Measurements from ENCODE around the gene KIRREL3. TPM values are rescaled to one million over a fixed set of nuclear protein-coding genes. Genes with fewer than 3 reads are reported as not detected.

The KIRREL3 gene
- total RNA-seq, 2 donors from 2014 or later = 0.28 TPM; not detected in 1

GRCh38 chr11:126469311-126469710 is 531.3 kb downstream of the KIRREL3 start:
- H3K4me3 ChIP-seq = no peak overlapping the region
- 95% methylated on average over 7 of the region's 7 CpGs for WGBS
- no peaks in the 10 kb centered on the region for H3K36me3 ChIP-seq
- intact Hi-C loops (cut with DNase I) = no loop called here
- no peak for DNase-seq (ENCODE audit: low spot score)
- H3K4me1 ChIP-seq (replicated peaks) = peaks cover 9% of the 10 kb centered on the region
- H3K27ac ChIP-seq = no peak overlapping the region
- H3K27me3 ChIP-seq (replicated peaks; ENCODE audit: insufficient read depth) = no peaks in the 10 kb centered on the region
- H3K9me3 ChIP-seq = no peaks in the 10 kb centered on the region
- TF ChIP-seq POLR2A (IDR thresholded peaks at IDR 0.05) (no peak), POLR2AphosphoS5 (IDR thresholded peaks at IDR 0.05) (no peak), CTCF (IDR thresholded peaks at IDR 0.05) (no peak)

DNA sequence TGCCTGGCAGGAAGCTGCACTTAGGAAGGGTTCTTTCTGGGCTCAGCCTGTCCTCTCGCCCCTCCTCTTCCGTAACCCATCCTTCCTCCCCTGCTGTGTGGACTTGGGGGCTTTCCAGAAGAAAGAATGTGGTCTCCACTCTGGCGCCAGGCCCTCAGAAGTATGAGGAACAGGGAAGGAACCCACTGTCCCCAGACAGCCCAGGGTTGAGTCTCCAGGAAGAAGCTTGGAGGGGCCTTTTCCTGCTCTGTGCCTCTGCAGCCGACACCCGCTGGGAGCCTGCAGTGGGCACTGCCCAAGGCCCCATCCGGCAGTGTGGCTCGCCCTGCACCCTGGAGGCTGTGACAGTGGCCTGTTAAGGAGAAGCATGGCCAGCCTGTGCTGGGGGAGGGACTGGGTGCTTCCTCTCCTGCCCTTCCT is 532.5 kb downstream of the KIRREL3 start:
- TF ChIP-seq POLR2A (IDR thresholded peaks at IDR 0.05) = no peak
- no peak for TF ChIP-seq POLR2AphosphoS5 (IDR thresholded peaks at IDR 0.05)
- TF ChIP-seq CTCF (IDR thresholded peaks at IDR 0.05) = no peak
- Histone ChIP-seq H3K4me3 (no peak overlapping the region), H3K27me3 (replicated peaks; ENCODE audit: insufficient read depth) (no peaks in the 10 kb centered on the region), H3K27ac (no peak overlapping the region), H3K9me3 (no peaks in the 10 kb centered on the region), H3K4me1 (replicated peaks) (peaks cover 9% of the 10 kb centered on the region), H3K36me3 (no peaks in the 10 kb centered on the region)
- 50% methylated on average over 7 of the region's 7 CpGs for WGBS
- intact Hi-C loops (cut with DNase I) = no loop called here
- DNase-seq (ENCODE audit: low spot score) = no peak

- no peak for DNase-seq (ENCODE audit: low spot score)
- 96% methylated on average over 8 of the region's 8 CpGs for WGBS
- Histone ChIP-seq H3K4me3 (no peak overlapping the region), H3K36me3 (no peaks in the 10 kb centered on the region), H3K27me3 (replicated peaks; ENCODE audit: insufficient read depth) (no peaks in the 10 kb centered on the region), H3K4me1 (replicated peaks) (peaks cover 9% of the 10 kb centered on the region), H3K27ac (no peak overlapping the region), H3K9me3 (no peaks in the 10 kb centered on the region)
- intact Hi-C loops (cut with DNase I) = no loop called here
- TF ChIP-seq POLR2AphosphoS5 (IDR thresholded peaks at IDR 0.05) (no peak), CTCF (IDR thresholded peaks at IDR 0.05) (no peak), POLR2A (IDR thresholded peaks at IDR 0.05) (no peak)
Measured at GRCh38 chr11:126467471-126467870, 533.1 kb downstream of the KIRREL3 start.

GRCh38 chr11:126467046-126467370 is 533.6 kb downstream of the KIRREL3 start:
- 84% methylated on average over 13 of the region's 13 CpGs for WGBS
- peaks cover 9% of the 10 kb centered on the region for H3K4me1 ChIP-seq (replicated peaks)
- intact Hi-C loops (cut with DNase I) = no loop called here
- H3K4me3 ChIP-seq = no peak overlapping the region
- H3K9me3 ChIP-seq = no peaks in the 10 kb centered on the region
- H3K36me3 ChIP-seq = no peaks in the 10 kb centered on the region
- no peak for TF ChIP-seq POLR2A (IDR thresholded peaks at IDR 0.05)
- no peak for TF ChIP-seq CTCF (IDR thresholded peaks at IDR 0.05)
- no peak for TF ChIP-seq POLR2AphosphoS5 (IDR thresholded peaks at IDR 0.05)
- H3K27me3 ChIP-seq (replicated peaks; ENCODE audit: insufficient read depth) = no peaks in the 10 kb centered on the region
- DNase-seq (ENCODE audit: low spot score) = no peak
- no peak overlapping the region for H3K27ac ChIP-seq

DNA sequence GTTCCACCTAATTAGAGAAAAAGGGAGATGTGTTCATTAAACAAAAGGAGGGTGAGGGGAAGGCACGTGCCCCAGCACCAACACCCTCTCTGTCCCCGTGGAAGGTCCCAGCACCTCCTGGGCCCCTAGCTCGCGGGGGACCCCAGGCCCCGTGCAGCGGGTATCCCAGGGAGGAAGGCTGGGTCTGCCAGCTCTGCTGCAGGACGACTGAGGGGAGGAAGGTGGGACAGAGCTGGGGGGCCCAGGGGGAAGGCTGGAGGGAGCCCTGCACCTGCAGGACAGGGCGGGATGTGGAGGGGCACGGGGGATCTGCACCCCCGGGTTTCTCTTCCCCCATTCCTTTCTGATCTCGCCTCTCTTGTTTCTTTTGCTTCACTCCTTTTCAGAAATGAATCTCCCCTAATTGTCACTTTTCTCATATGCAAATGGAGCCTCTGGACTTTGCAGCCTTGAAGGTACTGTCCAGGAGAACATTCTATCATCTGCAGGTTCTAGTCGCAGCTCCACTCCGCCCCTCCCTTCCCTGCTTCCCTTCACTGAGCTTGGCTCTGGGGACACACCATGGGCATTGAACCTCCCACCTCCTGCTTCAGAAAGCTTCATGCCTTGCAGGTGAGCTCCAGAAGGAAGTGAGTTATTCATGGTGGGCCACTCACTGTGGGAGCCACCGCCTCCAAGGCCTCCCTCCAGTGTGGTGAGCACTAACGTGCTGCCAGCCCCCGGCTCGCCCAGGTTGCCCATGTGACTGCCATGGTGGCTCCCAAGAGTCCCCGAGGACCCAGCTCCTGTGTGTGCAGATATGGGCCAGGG is 534.1 kb downstream of the KIRREL3 start:
- Histone ChIP-seq H3K9me3 (no peaks in the 10 kb centered on the region), H3K4me1 (replicated peaks) (peaks cover 9% of the 10 kb centered on the region), H3K36me3 (no peaks in the 10 kb centered on the region), H3K4me3 (no peak overlapping the region), H3K27ac (no peak overlapping the region), H3K27me3 (replicated peaks; ENCODE audit: insufficient read depth) (no peaks in the 10 kb centered on the region)
- WGBS = 65% methylated on average over 18 of the region's 18 CpGs
- TF ChIP-seq POLR2AphosphoS5 (IDR thresholded peaks at IDR 0.05) = no peak
- no peak for TF ChIP-seq POLR2A (IDR thresholded peaks at IDR 0.05)
- TF ChIP-seq CTCF (IDR thresholded peaks at IDR 0.05) = no peak
- DNase-seq (ENCODE audit: low spot score) = no peak
- intact Hi-C loops (cut with DNase I) = no loop called here

All from prostate gland (tissue), 2 donors.